Thoracic aorta (tissue), 2 donors: ENCODE data around the gene RRBP1. TPM values are rescaled to one million over a fixed set of nuclear protein-coding genes. Genes with fewer than 3 reads are reported as not detected.

Experiments used
- ATAC-seq: fragments of 150-250 bp; one replicate; pipeline ENCODE4 v1.8.0; 2017; ENCODE audit warnings: low read depth; ENCODE audit not compliant: insufficient number of reproducible peaks, low FRiP score
- DNase-seq: peaks from one replicate; pipeline ENCODE4 v3.0.0-alpha.2; 2020; ENCODE audit warnings: low spot score
- H3K27ac ChIP-seq, 2 donors: fragments of 200-600 bp; sonication (generic); 1 replicate in 1 of 2; 2 replicates in 1 of 2; pipeline ENCODE4 v1.5.1; 2016; ENCODE audit warnings: mild to moderate bottlenecking in 2 of 2, moderate library complexity in 2 of 2
- H3K27me3 ChIP-seq: fragments of 200-600 bp; sonication (generic); replicated peaks from 2 replicates; pipeline ENCODE4 v1.6.0; 2016; ENCODE audit warnings: mild to moderate bottlenecking; ENCODE audit not compliant: insufficient read depth
- H3K36me3 ChIP-seq: fragments of 200-600 bp; sonication (generic); one replicate; pipeline ENCODE4 v1.5.1; 2016
- H3K4me1 ChIP-seq, 2 donors: fragments of 200-600 bp; sonication (generic); 1 replicate in 1 of 2; 2 replicates in 1 of 2; pipeline versions ENCODE4 v1.5.1 to v1.6.0; 2016; ENCODE audit warnings: low read depth in 2 of 2, mild to moderate bottlenecking in 1 of 2; ENCODE audit not compliant: control insufficient read depth in 1 of 2
- H3K4me3 ChIP-seq: fragments of 200-600 bp; sonication (generic); 2 replicates; pipeline ENCODE4 v1.5.1; 2016; ENCODE audit warnings: mild to moderate bottlenecking
- H3K9me3 ChIP-seq: fragments of 200-600 bp; sonication (generic); 2 replicates; pipeline ENCODE4 v1.5.1; 2016
- total RNA-seq, 2 donors: library from RNA; depleted of rRNA; stranded (reverse); fragments of >200 nt; gene quantifications; one replicate each; pipeline versions ENCODE4 v1.1.0 to v1.2.3, GENCODE V29; 2016
- TF ChIP-seq, protein P1 (sequence below): fragments of 200-600 bp; sonication (generic); IDR thresholded peaks from one replicate; pipeline ENCODE4 v1.5.1; 2019; ENCODE audit warnings: antibody characterized with exemption

The RRBP1 gene
- total RNA-seq, 2 donors from 2014 or later = 113 to 163 TPM

DNA sequence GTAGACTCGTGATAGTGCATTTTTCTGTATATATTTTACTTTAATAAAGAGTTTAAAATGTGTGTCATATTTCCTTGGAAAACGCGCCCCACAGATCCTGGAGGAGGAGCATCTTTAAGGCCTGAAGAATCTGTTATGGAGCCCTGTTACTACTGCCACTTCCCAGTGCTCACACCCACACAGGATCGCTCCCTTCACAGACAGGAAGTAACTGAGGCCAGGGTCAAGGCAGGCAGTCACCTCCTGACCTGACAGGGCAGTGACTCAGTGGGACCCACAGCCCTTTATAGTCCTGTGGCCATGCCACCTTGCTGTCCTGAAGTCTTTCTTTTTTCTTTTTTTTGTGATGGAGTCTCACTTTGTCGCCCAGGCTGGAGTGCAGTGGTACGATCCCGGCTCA, 9.0 kb downstream of the RRBP1 start:
- Histone ChIP-seq H3K4me3 (no peak overlapping the region), H3K27me3 (no peaks in the 10 kb centered on the region), H3K4me1 (peaks cover 27 to 44% of the 10 kb centered on the region in 2 donors), H3K27ac (no peak overlapping the region), H3K9me3 (no peaks in the 10 kb centered on the region), H3K36me3 (peaks cover 4% of the 10 kb centered on the region)
- DNase-seq (no peak), ATAC-seq (no peak)
- TF ChIP-seq, protein P1, sequence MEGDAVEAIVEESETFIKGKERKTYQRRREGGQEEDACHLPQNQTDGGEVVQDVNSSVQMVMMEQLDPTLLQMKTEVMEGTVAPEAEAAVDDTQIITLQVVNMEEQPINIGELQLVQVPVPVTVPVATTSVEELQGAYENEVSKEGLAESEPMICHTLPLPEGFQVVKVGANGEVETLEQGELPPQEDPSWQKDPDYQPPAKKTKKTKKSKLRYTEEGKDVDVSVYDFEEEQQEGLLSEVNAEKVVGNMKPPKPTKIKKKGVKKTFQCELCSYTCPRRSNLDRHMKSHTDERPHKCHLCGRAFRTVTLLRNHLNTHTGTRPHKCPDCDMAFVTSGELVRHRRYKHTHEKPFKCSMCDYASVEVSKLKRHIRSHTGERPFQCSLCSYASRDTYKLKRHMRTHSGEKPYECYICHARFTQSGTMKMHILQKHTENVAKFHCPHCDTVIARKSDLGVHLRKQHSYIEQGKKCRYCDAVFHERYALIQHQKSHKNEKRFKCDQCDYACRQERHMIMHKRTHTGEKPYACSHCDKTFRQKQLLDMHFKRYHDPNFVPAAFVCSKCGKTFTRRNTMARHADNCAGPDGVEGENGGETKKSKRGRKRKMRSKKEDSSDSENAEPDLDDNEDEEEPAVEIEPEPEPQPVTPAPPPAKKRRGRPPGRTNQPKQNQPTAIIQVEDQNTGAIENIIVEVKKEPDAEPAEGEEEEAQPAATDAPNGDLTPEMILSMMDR = no peak

GRCh38 chr20:17671565-17671964, 10.5 kb downstream of the RRBP1 start:
- no peak overlapping the region for H3K27ac ChIP-seq
- no peaks in the 10 kb centered on the region for H3K9me3 ChIP-seq
- peaks cover 4% of the 10 kb centered on the region for H3K36me3 ChIP-seq
- no peak for DNase-seq
- H3K4me1 ChIP-seq = peaks cover 28 to 41% of the 10 kb centered on the region in 2 donors
- no peak overlapping the region for H3K4me3 ChIP-seq
- ATAC-seq = no peak
- TF ChIP-seq, protein P1 = no peak
- no peaks in the 10 kb centered on the region for H3K27me3 ChIP-seq

DNA sequence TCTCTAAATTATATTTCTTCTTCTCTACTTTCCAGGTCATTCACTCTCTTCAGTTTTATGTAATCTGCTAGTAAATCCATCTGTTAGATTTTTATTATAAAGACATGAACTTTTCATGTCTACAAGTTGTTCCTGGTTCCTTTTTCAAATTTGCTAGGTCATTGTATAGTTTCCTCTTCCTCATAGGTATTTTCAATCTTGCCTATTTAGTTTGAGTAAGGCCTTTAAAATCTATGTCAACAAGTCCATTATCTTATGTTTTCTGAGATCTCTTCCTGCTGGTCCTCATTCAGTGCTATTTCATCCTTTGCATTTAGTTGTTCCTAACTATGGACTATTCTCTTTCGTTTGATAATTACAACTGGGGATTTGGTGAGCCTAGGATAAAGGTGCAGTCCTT, 11.0 kb downstream of the RRBP1 start:
- DNase-seq (no peak), ATAC-seq (no peak)
- Histone ChIP-seq H3K27ac (no peak overlapping the region), H3K4me1 (peaks cover 25 to 41% of the 10 kb centered on the region in 2 donors), H3K9me3 (no peaks in the 10 kb centered on the region), H3K27me3 (no peaks in the 10 kb centered on the region), H3K36me3 (peaks cover 3% of the 10 kb centered on the region), H3K4me3 (no peak overlapping the region)
- TF ChIP-seq, protein P1 = no peak

GRCh38 chr20:17669306-17669931, 12.6 kb downstream of the RRBP1 start:
- no peaks in the 10 kb centered on the region for H3K27me3 ChIP-seq
- no peak overlapping the region for H3K27ac ChIP-seq
- DNase-seq (no peak), ATAC-seq (no peak)
- no peaks in the 10 kb centered on the region for H3K36me3 ChIP-seq
- no peak overlapping the region for H3K4me3 ChIP-seq
- no peaks in the 10 kb centered on the region for H3K9me3 ChIP-seq
- H3K4me1 ChIP-seq = peaks cover 19 to 35% of the 10 kb centered on the region in 2 donors
- TF ChIP-seq, protein P1 = no peak

- ATAC-seq (no peak), DNase-seq (no peak)
- Histone ChIP-seq H3K27me3 (no peaks in the 10 kb centered on the region), H3K4me1 (peaks cover 15 to 32% of the 10 kb centered on the region in 2 donors), H3K36me3 (no peaks in the 10 kb centered on the region), H3K4me3 (no peak overlapping the region), H3K27ac (no peak overlapping the region), H3K9me3 (no peaks in the 10 kb centered on the region)
- TF ChIP-seq, protein P1 = no peak
Observed at GRCh38 chr20:17668432-17668831, 13.6 kb downstream of the RRBP1 start.
